HG03442 (cell line): ENCODE results near the gene CYTH4.

ENCODE experiments used
- ATAC-seq: cut with Tn5 transposase; IDR thresholded peaks from one replicate; pipeline ENCODE4 v1.9.1; 2021; ENCODE audit warnings: mild to moderate bottlenecking, moderate library complexity; ENCODE audit not compliant: unreplicated experiment

CYTH4 gene

DNA sequence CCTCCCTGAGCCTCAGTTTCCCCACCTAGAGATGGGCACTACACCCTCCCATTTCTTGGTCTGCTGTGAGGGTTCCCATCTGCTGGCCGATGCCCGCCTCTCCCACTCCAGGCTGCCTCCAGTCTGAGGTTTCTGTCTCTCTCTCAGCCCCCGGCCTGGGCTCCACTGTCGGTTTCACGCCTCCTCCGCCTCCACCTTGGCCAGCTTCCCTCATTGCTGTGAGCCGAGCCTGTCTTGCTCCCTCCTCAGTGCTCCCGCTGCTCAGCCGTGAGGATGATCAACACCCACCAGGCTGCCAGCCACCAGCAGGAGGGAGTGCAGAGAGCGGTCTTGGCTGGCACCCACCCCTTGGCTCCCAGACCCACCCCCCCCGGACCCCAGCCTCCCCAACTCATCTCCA, 61.0 kb downstream of the CYTH4 start:
- ATAC-seq: no peak

DNA sequence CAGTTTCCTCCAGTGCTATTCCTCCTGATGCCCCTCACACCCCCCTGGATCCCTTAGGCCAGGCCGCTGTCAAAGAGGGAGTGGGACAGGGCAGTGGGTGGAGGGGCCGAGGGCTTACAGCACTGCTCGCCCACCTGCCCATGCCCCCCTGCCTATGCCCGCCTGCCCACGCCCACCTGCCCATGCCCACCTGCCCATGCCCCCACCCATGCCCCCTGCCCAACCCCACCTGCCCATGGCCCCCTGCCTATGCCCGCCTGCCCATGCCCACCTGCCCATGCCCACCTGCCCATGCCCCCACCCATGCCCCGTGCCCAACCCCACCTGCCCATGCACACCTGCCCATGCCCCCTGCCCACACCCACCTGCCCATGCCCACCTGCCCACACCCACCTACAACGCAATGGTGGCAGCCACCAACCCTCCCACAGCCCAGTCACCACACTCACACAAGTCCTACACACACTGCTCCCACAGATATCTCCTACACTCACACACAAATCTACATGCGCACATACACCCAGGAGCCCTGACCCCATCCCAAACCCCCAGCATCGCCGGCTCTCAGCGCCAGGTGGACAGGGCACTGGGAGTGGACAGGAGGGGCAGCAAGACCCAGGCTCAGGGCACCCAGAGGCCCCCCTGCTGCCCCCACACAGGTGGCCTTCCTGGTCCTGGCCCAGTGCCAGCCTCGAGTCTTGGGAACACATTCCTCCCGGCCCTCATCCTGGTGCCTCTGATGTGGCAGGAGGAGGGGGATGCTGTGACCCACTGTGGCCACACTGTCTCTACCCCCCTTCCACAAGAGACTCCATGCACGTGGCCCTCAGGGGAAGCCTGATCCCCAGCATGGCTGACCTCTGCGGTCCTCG, 61.8 kb downstream of the CYTH4 start:
- no peak for ATAC-seq

DNA sequence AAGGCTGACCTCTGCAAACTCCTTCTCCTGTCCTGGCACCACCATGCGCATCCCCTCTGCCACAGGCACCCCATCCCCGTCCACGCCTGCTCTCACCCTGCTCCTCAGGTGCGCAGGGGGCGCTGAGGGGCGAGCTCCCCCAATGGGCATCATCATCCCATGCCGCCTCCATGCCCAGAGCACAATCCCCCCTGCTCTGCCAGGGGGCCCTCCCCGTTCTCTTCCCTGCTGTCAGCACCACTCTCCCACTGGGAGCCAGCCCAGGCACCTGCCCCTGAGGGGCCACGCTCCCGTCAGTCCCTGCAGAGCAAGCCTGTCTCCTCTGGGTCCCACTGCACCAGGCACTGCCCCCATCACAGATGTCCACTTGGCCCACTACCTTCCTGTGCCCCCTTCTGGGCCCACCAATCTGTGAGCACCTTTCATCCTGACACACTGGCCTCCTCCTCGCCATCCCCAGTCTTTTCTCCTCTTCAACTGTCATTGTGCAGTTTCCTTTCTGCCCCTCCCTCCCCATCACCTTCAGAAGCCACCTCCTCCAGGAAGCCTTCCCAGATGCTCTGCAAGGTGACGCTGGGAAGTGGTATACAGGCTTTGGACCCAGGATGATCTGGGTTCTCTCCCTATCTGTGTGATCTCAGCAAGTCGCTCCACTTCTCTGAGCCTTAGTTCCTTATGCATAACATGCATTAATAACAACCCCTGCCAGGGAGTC, 62.6 kb downstream of the CYTH4 start:
- no peak for ATAC-seq

DNA sequence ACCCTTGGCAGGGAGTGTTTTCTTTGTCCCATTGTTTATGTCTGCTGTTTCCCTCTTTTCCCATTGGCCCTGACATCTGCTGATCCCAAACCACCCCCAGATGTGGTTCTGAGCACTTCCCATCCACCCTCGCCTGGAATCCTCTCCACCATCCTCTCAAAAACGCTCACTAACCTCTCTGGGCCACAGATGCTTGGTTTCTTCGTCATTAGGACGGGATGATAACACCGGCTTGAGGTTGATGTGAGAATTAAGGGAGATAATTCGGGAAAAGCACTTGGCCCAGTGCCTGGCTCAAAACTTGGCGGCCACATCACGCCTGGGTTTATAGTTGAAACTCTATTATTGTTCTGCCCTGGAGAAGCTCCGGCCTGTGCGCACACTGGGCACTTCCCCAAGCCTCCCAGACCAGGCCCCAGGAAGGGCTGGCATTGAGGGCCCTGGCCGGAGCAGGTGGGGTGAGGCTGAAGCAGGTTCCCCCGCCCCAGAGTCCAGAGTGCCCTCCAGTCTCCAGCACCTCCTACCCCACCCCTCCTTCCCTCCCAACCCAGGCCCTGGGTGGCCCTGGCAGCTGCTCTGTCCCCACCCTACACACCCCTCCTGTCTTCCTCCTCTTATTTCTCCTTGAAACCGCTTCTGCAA, 63.7 kb downstream of the CYTH4 start:
- no peak for ATAC-seq

GRCh38 chr22:37346505-37346895, 64.2 kb downstream of the CYTH4 start:
- ATAC-seq: no peak

DNA sequence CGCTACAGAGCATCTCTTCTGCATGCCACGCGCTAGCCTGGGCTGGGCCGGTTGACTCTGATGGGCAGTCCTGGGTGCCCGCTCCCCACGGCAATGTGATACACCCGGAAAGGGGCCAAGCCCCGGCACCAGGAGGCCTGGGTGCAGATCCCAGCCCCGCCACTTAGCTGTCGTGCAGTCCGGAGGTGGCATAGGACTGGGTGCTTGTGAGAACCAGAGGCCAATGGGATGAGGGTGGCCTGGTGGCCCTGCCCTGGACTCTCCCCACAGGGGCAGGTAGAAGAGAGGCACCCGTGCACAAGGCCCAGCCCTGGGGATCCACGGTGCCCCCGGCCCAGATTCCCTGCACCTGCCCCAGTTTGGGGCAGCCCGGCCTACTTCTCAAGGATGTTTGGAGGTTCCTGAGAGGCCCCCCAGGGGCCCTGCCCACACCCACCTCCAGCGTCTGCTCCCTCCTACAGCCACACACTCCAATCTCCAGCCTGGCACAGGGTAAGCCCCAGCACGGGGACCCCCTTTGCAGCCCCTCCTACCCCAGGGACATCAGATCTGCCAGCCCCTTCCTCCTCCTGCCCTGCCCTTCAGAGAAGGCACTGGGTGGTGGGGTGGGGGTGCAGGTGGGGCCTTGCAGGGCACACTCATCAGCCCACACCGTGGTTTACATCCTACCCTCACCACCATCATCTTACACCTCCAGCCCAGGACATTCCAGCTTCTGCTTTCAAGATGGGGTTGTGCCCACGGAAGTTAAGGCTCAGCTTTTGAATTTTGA, 66.9 kb downstream of the CYTH4 start:
- no peak for ATAC-seq

- ATAC-seq: no peak
Measured at GRCh38 chr22:37351232-37351631, 68.9 kb downstream of the CYTH4 start.

- ATAC-seq: no peak
Measured at GRCh38 chr22:37352481-37352880, 70.2 kb downstream of the CYTH4 start.

GRCh38 chr22:37353839-37354238, 71.5 kb downstream of the CYTH4 start:
- no peak for ATAC-seq

- no peak for ATAC-seq
Measured at GRCh38 chr22:37354261-37354660, 72.0 kb downstream of the CYTH4 start.

DNA sequence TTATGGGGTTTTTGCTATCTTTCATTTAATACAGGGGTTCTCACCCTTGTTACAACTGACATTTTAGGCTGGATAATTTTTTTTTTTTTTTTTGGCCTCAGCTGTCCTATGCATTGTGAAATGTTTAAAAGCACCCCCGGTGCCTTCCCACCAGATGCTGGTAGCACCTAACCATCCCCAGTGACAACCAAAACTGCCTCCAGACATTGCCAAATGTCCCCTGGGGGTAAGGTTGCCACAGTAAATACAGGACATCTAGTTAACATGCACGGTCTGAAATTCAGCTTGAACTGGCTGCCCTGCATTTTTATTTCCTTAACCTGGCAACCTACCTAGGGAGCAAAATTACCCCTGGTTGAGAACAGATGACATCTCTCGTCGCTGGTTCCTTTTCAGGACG, 72.4 kb downstream of the CYTH4 start:
- no peak for ATAC-seq

DNA sequence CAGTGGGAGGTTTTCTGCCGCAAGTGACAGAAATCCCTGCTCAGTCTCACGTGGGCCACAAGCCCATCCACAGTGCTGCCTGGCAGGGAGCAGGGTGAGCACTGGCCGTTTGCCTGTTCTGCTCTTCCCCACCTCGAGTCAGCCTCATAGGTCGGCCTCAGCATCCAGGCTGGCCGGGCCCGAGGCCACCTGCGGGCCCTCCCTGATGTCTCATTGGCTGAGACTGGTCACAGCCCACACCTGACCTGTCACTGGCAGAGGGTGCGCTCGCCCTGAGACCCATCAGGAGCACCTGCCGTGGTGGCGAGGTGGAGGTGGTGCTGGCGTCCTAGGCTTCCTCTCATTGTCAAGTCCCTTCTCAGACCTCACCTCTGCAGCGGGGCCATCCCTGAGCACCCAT, 72.9 kb downstream of the CYTH4 start:
- no peak for ATAC-seq

DNA sequence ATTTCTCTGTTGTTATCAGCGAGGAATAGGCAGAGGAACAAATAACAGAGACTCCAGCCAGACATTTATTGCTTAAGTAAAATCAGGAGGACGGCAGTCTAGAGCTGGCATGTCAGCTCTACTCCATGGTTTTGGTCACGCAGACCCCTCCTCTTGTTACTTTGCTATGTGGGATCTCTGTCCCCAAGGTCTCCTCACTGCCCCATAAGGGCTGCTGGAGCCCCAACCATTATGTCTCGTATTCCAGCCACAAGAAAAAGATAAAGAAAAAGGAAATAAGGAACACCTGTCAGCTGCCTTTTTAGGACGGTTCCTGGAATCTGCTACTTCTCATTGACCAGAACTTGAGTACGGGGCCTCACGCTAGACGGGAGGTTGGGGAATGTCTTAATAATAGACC, 74.6 kb downstream of the CYTH4 start:
- ATAC-seq: no peak

DNA sequence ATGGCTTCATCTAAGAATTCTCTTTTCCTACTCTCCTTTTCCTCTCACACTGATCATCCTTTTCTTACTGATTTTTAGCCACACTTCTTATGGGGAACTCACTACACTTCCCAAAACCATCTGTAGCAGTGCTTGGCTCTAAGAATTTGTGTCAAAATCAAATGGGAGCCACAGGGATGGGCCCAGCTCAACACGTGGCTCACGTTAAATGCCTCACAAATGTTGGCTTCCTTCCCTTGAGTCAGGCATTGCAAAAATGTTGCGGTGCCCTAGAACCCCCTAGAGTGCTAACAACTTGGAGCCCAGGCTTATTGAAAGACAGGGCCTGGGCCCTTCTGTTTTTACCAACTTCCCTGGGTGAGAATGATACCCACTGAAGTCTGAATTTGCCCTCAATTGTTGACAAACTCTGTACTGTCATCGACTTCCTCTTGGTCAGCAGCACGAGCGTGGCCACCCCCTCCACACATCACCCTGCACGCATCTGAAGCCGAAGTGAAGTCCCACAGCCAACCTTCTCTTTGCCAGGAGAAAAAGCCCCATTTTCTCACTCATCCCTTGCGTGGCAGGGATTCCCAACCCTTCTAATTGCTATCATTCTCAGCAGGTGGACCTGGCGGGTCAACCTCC, 75.3 kb downstream of the CYTH4 start:
- no peak for ATAC-seq

DNA sequence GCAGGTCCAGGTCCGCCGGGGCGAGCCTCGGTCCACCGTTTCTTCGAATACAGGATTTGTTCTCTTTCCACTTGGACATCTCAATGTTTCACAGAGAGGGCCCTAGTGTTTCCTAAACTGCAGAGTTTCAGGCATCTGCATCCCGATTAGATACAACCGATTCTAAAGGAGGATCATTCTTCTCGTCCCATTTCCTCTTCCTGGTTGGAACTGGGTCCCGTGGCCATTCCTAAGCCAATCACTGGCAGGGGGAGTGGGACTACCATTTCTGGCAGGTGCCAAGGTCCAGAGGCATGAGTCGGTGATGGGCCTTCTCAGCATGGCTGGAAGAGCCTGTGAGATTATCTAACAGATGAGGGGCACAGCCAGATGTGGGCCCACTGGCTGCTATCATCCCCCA, 76.1 kb downstream of the CYTH4 start:
- ATAC-seq: no peak

- ATAC-seq: no peak
Measured at GRCh38 chr22:37358917-37359316, 76.6 kb downstream of the CYTH4 start.

- no peak for ATAC-seq
Measured at GRCh38 chr22:37362621-37363020, 80.3 kb downstream of the CYTH4 start.

DNA sequence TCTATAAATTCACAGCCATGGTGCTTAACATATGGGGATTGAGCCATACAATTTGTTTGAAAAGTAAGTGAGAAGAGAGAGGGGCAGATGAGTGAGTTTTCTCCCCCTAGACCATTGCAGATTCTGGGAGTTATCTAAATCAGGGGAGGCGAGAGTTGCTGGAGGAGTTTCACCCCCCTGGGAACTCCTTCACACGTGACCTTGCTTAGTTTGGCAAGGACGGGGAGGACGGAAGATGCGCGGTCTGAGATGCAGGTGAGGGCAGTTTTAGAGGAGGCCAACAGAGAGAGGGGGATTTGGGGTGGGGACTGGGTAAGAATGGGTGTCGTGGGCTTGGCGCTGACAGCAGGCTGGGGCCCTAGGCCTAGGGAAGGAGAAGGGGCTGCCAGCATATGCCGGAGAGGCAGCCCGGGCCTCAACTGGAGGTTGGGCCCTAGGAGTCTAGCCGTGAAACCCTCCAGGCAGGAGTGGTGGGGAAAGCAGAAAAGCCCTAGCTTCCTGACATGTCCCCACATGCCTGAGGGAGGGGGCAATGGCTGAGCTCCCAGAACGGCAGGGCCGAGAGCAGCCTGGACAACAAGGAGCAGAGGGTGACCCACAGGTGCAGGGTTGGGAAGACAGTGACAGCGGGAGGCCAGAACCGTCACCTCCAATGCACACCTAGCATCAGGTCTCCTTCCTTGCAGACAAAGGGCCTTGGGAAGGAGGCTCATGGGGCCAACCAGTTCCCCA, 81.1 kb downstream of the CYTH4 start:
- no peak for ATAC-seq
